ENCODE measurements around the gene B3GNT3. TPM values are rescaled to one million over a fixed set of nuclear protein-coding genes. Genes with fewer than 3 reads are reported as not detected.

The B3GNT3 gene
- total and polyA plus RNA-seq, 2 of the 13 experiments (the other 11 are each of a cell fraction or from before 2014, with no cell fraction given) = 0.86 to 4.0 TPM

DNA sequence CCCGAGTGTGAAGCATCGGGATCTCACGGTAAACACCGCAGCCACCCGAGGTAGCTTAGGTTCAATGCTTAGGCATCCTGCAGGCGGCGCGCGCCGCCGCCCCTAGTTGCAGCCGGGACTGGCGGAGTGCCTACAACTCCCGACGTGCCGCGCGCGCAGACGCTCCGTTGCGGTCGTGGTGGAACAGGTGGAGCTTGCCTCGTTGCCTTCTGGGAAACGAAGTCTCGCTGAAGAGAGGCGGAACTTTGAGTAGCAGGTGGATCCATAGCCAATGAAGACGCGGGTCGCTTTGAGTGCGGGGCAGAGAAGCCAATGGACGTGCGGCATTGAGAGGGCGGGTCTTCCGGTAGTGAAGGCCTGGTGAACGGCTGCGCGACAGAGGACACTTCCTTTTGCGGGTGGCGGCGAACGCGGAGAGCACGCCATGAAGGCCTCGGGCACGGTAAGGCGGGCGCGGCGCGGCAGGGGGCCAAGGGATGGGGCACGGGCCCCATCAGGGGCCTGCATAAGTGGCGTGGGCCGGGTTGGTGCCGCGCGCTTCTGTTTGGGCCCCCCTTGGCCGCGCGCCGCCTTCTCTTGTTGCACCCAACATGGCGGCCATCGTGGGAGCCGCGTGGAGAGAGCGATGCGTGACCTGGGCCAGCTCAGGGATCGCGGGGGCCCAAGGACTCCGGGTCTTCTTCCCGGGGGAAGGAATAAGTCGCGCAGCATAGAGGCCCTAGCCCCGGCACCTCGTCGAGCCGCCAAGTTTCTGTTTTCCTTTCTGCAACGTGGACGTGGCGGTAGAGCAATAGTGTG lies 64.8 kb downstream of the B3GNT3 start, which contains the start of gene RPL18A (continued):
- TF ChIP-seq ZHX2 (IDR thresholded peaks at IDR 0.05; ENCODE audit: low read depth) = peak; percentile 40; the same call in 1 of the 2 replicates
- no peak for TF ChIP-seq ZHX2 (CRISPR knock-in tag; IDR thresholded peaks at IDR 0.05; ENCODE audit: borderline replicate concordance)
- peak; percentile 47; the same call in 1 of the 2 replicates for TF ChIP-seq STAT6 (CRISPR knock-in tag; IDR thresholded peaks at IDR 0.05; ENCODE audit: borderline replicate concordance)
- no peak for TF ChIP-seq ZC3H13 (CRISPR knock-in tag; IDR thresholded peaks at IDR 0.05)
- no peak; the same call in 1 of the 2 replicates for TF ChIP-seq MLLT10 (CRISPR knock-in tag; IDR thresholded peaks at IDR 0.05)
- TF ChIP-seq FOSL2 (CRISPR knock-in tag; IDR thresholded peaks at IDR 0.05) = peak; percentile 18; the same call in 1 of the 2 replicates
- peak; percentile 88 for TF ChIP-seq ELF3 (CRISPR knock-in tag; IDR thresholded peaks at IDR 0.05)
- no peak for TF ChIP-seq SP5 (CRISPR knock-in tag; IDR thresholded peaks at IDR 0.05; ENCODE audit: borderline replicate concordance, low read depth)
- TF ChIP-seq ZNF44 (CRISPR knock-in tag; IDR thresholded peaks at IDR 0.05) = peak; percentile 69; the same call in 1 of the 2 replicates
- no peak for TF ChIP-seq SRSF9 (IDR thresholded peaks at IDR 0.05; ENCODE audit: borderline replicate concordance, insufficient read depth, low read depth, low read length, poor library complexity, severe bottlenecking)
- no peak for TF ChIP-seq U2AF2 (IDR thresholded peaks at IDR 0.05; ENCODE audit: low read depth, low read length)
- TF ChIP-seq, protein P1, sequence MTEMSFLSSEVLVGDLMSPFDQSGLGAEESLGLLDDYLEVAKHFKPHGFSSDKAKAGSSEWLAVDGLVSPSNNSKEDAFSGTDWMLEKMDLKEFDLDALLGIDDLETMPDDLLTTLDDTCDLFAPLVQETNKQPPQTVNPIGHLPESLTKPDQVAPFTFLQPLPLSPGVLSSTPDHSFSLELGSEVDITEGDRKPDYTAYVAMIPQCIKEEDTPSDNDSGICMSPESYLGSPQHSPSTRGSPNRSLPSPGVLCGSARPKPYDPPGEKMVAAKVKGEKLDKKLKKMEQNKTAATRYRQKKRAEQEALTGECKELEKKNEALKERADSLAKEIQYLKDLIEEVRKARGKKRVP (CRISPR knock-in tag; IDR thresholded peaks at IDR 0.05) = 0 out of 4 replicates have a peak, but pooled peaks of 1 of the 2 experiments have one; percentile 33
- TF ChIP-seq LCORL (IDR thresholded peaks at IDR 0.05) = no peak
- TF ChIP-seq LCORL (CRISPR knock-in tag; IDR thresholded peaks at IDR 0.05) = 0 out of 2 replicates have a peak, but pooled peaks have one; percentile 16
- TF ChIP-seq DNMT3B (CRISPR knock-in tag; conservative IDR thresholded peaks at IDR 0.05) = no peak
- 0 out of 2 replicates have a peak, but pooled peaks have one; percentile 7 for TF ChIP-seq ZNF7 (CRISPR knock-in tag; IDR thresholded peaks at IDR 0.05)
- TF ChIP-seq FOXM1 (CRISPR knock-in tag; IDR thresholded peaks at IDR 0.05) = 0 out of 2 replicates have a peak, but pooled peaks have one; percentile 46
- TF ChIP-seq, protein P2, sequence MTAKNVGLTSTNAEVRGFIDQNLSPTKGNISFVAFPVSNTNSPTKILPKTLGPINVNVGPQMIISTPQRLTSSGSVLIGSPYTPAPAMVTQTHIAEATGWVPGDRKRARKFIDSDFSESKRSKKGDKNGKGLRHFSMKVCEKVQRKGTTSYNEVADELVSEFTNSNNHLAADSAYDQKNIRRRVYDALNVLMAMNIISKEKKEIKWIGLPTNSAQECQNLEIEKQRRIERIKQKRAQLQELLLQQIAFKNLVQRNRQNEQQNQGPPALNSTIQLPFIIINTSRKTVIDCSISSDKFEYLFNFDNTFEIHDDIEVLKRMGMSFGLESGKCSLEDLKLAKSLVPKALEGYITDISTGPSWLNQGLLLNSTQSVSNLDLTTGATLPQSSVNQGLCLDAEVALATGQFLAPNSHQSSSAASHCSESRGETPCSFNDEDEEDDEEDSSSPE (CRISPR knock-in tag; IDR thresholded peaks at IDR 0.05) = peak; percentile 47; the same call in 1 of the 2 replicates
- TF ChIP-seq THAP11 (CRISPR knock-in tag; IDR thresholded peaks at IDR 0.05) = peak; percentile 100

Data from HepG2 (cell line).